Esophagus muscularis mucosa (tissue), 4 donors: ENCODE results near the gene CCDC159. TPM values are rescaled to one million over a fixed set of nuclear protein-coding genes. Genes with fewer than 3 reads are reported as not detected.
A peak's percentile ranks its signal among the peaks of the same experiment; 100 is the strongest.

Source experiments
- DNase-seq: peaks from one replicate; pipeline ENCODE4 v3.0.0-alpha.2; 2017; ENCODE audit errors: extremely low spot score
- H3K27ac ChIP-seq, 4 donors: fragments of 200-600 bp; sonication (generic); replicated peaks in 1 of 4; 1 replicate in 3 of 4; 2 replicates in 1 of 4; pipeline ENCODE4 v1.5.1; 2016 to 2019; ENCODE audit warnings: mild to moderate bottlenecking in 1 of 4
- H3K27me3 ChIP-seq, 4 donors: fragments of 200-600 bp; sonication (generic); one replicate each; pipeline versions ENCODE4 v1.5.1 to v1.6.0; 2016 to 2019
- H3K36me3 ChIP-seq, 4 donors: fragments of 200-600 bp; sonication (generic); one replicate each; pipeline ENCODE4 v1.5.1; 2016 to 2019
- H3K4me1 ChIP-seq, 4 donors: fragments of 200-600 bp; sonication (generic); one replicate each; pipeline ENCODE4 v1.5.1; 2016 to 2019
- H3K4me3 ChIP-seq, 4 donors: fragments of 200-600 bp; sonication (generic); 1 replicate in 2 of 4; 2 replicates in 2 of 4; pipeline ENCODE4 v1.5.1; 2016 to 2019; ENCODE audit warnings: mild to moderate bottlenecking in 4 of 4, moderate library complexity in 1 of 4
- H3K9me3 ChIP-seq, 4 donors: fragments of 200-600 bp; sonication (generic); 1 replicate in 3 of 4; 2 replicates in 1 of 4; pipeline ENCODE4 v1.5.1; 2016 to 2019
- EP300 ChIP-seq: sonication (generic); formaldehyde crosslinking; IDR thresholded peaks from one replicate; pipeline ENCODE4 v1.6.1; 2017; ENCODE audit warnings: antibody characterized with exemption
- POLR2A ChIP-seq: fragments of 450-650 bp; IDR thresholded peaks from one replicate; pipeline ENCODE4 v1.6.1; 2017; ENCODE audit warnings: antibody characterized with exemption, moderate library complexity, mild to moderate bottlenecking, low read depth
- POLR2AphosphoS5 ChIP-seq, 2 donors: sonication (generic); formaldehyde crosslinking; IDR thresholded peaks; one replicate each; pipeline ENCODE4 v1.6.1; 2017; ENCODE audit warnings: antibody characterized with exemption in 2 of 2
- WGBS: methylation state at CpG from one replicate; pipeline ENCODE4 v1.1.5; 2018; 5-methylcytosine and 5-hydroxymethylcytosine counted together
- intact Hi-C: fragments of 100-400 bp; cut with DNase I; formaldehyde crosslinking; loops from one replicate; pipeline ENCODE4 v1.15.1; 2023
- total RNA-seq, 4 donors: library from RNA; depleted of rRNA; stranded (reverse); fragments of >200 nt; gene quantifications; one replicate each; pipeline versions ENCODE4 v1.1.0 to v1.2.1, GENCODE V29; 2016
- TF ChIP-seq, protein P1 (sequence below), 3 experiments: fragments of 200-600 bp in 2 of 3; fragments of 450-650 bp in 1 of 3; sonication (generic) in 2 of 3; IDR thresholded peaks; one replicate each; pipeline ENCODE4 v1.5.1; 2017 to 2019; ENCODE audit warnings: antibody characterized with exemption in 3 of 3, mild to moderate bottlenecking in 2 of 3, moderate library complexity in 1 of 3

The CCDC159 gene
- total RNA-seq, 4 donors from 2014 or later, result 8.3 to 17.6 (median 13.8) TPM

GRCh38 chr19:11379857-11380350 lies 33.6 kb downstream of the CCDC159 start:
- H3K9me3 ChIP-seq, result no peaks in the 10 kb centered on the region
- no peak for TF ChIP-seq POLR2A
- TF ChIP-seq, protein P1, sequence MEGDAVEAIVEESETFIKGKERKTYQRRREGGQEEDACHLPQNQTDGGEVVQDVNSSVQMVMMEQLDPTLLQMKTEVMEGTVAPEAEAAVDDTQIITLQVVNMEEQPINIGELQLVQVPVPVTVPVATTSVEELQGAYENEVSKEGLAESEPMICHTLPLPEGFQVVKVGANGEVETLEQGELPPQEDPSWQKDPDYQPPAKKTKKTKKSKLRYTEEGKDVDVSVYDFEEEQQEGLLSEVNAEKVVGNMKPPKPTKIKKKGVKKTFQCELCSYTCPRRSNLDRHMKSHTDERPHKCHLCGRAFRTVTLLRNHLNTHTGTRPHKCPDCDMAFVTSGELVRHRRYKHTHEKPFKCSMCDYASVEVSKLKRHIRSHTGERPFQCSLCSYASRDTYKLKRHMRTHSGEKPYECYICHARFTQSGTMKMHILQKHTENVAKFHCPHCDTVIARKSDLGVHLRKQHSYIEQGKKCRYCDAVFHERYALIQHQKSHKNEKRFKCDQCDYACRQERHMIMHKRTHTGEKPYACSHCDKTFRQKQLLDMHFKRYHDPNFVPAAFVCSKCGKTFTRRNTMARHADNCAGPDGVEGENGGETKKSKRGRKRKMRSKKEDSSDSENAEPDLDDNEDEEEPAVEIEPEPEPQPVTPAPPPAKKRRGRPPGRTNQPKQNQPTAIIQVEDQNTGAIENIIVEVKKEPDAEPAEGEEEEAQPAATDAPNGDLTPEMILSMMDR (IDR thresholded peaks at IDR 0.05), result no peak
- no peak for TF ChIP-seq EP300
- no peak for TF ChIP-seq POLR2AphosphoS5 (IDR thresholded peaks at IDR 0.05)
- peak overlapping the region in 1 of 4 donors; percentile 67 for H3K4me3 ChIP-seq
- 89% methylated on average over 7 of the region's 7 CpGs for WGBS
- peaks cover 0 to 12% (median 4%) of the 10 kb centered on the region in 4 donors for H3K36me3 ChIP-seq
- peaks cover 0 to 30% (median 23%) of the 10 kb centered on the region in 4 donors for H3K27me3 ChIP-seq
- intact Hi-C loops, result loop anchor here (5.0 kb wide), 2 partner anchors 57 to 83 kb away; partner anchors contain the start of genes ODAD3, PRKCSH and TSPAN16
- H3K4me1 ChIP-seq, result peaks cover 54 to 78% (median 76%) of the 10 kb centered on the region in 4 donors
- DNase-seq, result no peak
- peak overlapping the region in 1 of 4 donors; percentile 82 for H3K27ac ChIP-seq

DNA sequence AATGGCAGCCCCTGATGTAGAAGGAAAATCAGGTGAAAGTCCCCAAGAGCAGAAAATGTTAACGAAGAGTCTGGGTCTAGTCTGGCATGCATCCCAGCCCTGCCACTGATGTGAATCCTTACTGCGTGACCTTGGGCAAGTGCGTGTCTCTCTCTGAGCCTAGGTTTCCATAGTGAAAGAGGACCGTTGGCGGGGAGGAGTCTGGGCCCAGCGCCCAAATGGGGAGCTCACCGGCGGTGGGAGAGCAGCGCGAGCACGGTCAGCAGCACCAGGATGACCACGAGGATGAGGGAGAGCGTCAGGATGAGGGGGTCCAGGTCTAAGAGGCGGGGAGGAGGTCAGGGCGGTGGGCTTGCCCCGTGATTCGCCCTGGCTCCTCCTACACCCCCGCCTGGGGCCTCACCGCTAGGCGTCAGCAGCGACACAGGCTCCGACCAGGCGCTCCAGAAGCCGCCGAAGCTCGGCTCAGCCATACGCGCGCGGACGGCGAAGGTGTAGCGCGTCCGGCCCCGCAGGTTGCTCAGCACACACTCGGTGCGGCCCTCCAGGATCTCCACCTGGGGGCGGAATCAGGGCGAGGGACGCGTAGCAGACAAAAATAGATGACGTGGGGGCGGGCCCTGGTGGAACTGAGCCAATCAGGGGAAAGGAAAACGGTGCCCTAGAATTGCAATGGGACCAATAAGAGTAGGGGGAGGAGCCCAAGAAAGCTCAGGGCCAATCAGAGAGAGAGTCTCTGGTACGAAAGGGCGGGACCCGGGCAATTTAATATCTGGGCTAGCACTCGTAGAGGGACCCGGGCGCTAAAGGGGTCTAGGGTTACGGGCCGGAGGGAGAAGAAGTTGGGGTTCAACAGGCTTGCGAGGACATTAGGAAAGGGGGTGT lies 34.6 kb downstream of the CCDC159 start:
- TF ChIP-seq POLR2A (peak; percentile 39), POLR2AphosphoS5 (IDR thresholded peaks at IDR 0.05) (peak; percentile 90 to 96), EP300 (no peak)
- TF ChIP-seq, protein P1 (IDR thresholded peaks at IDR 0.05), result peak; percentile 60 to 79 (median 78)
- intact Hi-C loops, result loop anchor here (5.0 kb wide), 2 partner anchors 56 to 84 kb away; partner anchors contain the start of genes ODAD3, PRKCSH and TSPAN16
- H3K4me1 ChIP-seq, result peaks cover 46 to 71% (median 68%) of the 10 kb centered on the region in 4 donors
- H3K36me3 ChIP-seq, result peaks cover 0 to 12% (median 4%) of the 10 kb centered on the region in 4 donors
- peaks cover 0 to 30% (median 23%) of the 10 kb centered on the region in 4 donors for H3K27me3 ChIP-seq
- DNase-seq, result peak; percentile 99
- no peaks in the 10 kb centered on the region for H3K9me3 ChIP-seq
- WGBS, result 1% methylated on average over 48 of the region's 54 CpGs
- peak overlapping the region; percentile 79 to 86 (median 82) for H3K27ac ChIP-seq
- peak overlapping the region; percentile 60 to 78 (median 64) for H3K4me3 ChIP-seq

GRCh38 chr19:11382898-11383705 lies 36.8 kb downstream of the CCDC159 start:
- TF ChIP-seq, protein P1 (IDR thresholded peaks at IDR 0.05), result peak; percentile 43 to 66 (median 54)
- no peak for TF ChIP-seq POLR2A

DNA sequence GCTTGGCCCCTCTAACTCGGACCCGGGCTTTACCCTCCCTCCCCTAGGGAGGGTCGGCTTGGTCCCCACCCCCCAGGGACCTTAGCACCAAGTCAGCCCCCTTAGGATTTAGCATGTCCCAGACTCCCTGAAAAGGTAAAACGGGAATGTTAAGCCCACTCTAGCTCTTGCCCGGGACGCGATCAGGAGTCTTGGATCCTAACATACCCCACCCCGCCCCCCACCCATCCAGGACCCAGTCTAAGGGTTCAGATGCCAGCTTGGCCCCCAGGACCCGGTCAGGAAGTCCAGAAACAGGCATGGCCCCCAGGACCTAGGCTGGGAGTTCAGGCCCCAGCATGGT lies 37.4 kb downstream of the CCDC159 start:
- H3K4me3 ChIP-seq, result peak overlapping the region; percentile 33 to 51 (median 36)
- H3K9me3 ChIP-seq, result no peaks in the 10 kb centered on the region
- peaks cover 31 to 45% (median 41%) of the 10 kb centered on the region in 4 donors for H3K4me1 ChIP-seq
- WGBS, result 0% methylated on average over 5 of the region's 9 CpGs
- no peak overlapping the region for H3K27ac ChIP-seq
- DNase-seq, result no peak
- no peak for TF ChIP-seq POLR2A
- TF ChIP-seq POLR2AphosphoS5 (IDR thresholded peaks at IDR 0.05), result no peak
- no peak for TF ChIP-seq EP300
- H3K27me3 ChIP-seq, result peaks cover 0 to 30% (median 23%) of the 10 kb centered on the region in 4 donors
- H3K36me3 ChIP-seq, result peaks cover 0 to 2% (median 0%) of the 10 kb centered on the region in 4 donors
- intact Hi-C loops, result loop anchor here (5.0 kb wide), 2 partner anchors 54 to 86 kb away; partner anchors contain the start of genes ODAD3, PRKCSH and TSPAN16

More at GRCh38 chr19:11382898-11383705, 36.8 kb downstream of the CCDC159 start:
- H3K9me3 ChIP-seq, result no peaks in the 10 kb centered on the region
- DNase-seq, result no peak
- H3K27ac ChIP-seq, result no peak overlapping the region
- H3K36me3 ChIP-seq, result peaks cover 0 to 7% (median 2%) of the 10 kb centered on the region in 4 donors
- 0% methylated on average over 2 of the region's 65 CpGs for WGBS
- peaks cover 0 to 30% (median 23%) of the 10 kb centered on the region in 4 donors for H3K27me3 ChIP-seq
- peak overlapping the region; percentile 33 to 51 (median 36) for H3K4me3 ChIP-seq
- peaks cover 31 to 49% (median 46%) of the 10 kb centered on the region in 4 donors for H3K4me1 ChIP-seq
- intact Hi-C loops, result loop anchor here (5.0 kb wide), 2 partner anchors 54 to 86 kb away; partner anchors contain the start of genes ODAD3, PRKCSH and TSPAN16
